H1 (cell line): ENCODE data around the gene CDC42BPB. TPM values are rescaled to one million over a fixed set of nuclear protein-coding genes. Genes with fewer than 3 reads are reported as not detected.

Experiments used
- BRCA1 ChIP-seq: IDR thresholded peaks from 2 replicates; pipeline ENCODE4 v1.6.1; 2012; ENCODE audit warnings: low read depth, low read length, improper control_type of control experiment
- CHD1 ChIP-seq: IDR thresholded peaks from 2 replicates; pipeline ENCODE4 v1.6.1; 2012; ENCODE audit warnings: low read depth, low read length, improper control_type of control experiment
- CHD7 ChIP-seq: fragments of 300-600 bp; sonication (generic); IDR thresholded peaks from 2 replicates; pipeline ENCODE4 v1.7.1; 2012; ENCODE audit warnings: low read length, moderate library complexity, mild to moderate bottlenecking, inconsistent platforms; ENCODE audit not compliant: insufficient replicate concordance
- MAX ChIP-seq: IDR thresholded peaks from 2 replicates; pipeline ENCODE4 v1.6.1; 2012; ENCODE audit warnings: inconsistent platforms
- NRF1 ChIP-seq: IDR thresholded peaks from 2 replicates; pipeline ENCODE4 v1.6.1; 2011; ENCODE audit warnings: mild to moderate bottlenecking, low read depth, low read length, improper control_type of control experiment
- RBBP5 ChIP-seq: IDR thresholded peaks from 2 replicates; pipeline ENCODE4 v1.7.1; 2012; ENCODE audit warnings: low read depth, mild to moderate bottlenecking, inconsistent platforms, low read length, moderate library complexity, borderline replicate concordance
- SIX5 ChIP-seq: IDR thresholded peaks from 2 replicates; pipeline ENCODE4 v1.6.1; 2011; ENCODE audit warnings: mild to moderate bottlenecking, low read depth, low read length
- TAF1 ChIP-seq: IDR thresholded peaks from 2 replicates; pipeline ENCODE4 v1.6.1; 2011; ENCODE audit warnings: mild to moderate bottlenecking, low read depth, low read length
- YY1 ChIP-seq: IDR thresholded peaks from 2 replicates; pipeline ENCODE4 v1.6.1; 2011; ENCODE audit warnings: low read depth, mild to moderate bottlenecking, low read length
- polyA plus RNA-seq, 7 experiments: library from polyadenylated mRNA; depleted of rRNA in 3 of 7; stranded (reverse) in 5 of 7; unstranded in 2 of 7; fragments of >200 nt in 5 of 7; fragments of 200-250 nt in 2 of 7; gene quantifications; 1 replicate in 5 of 7; 2 replicates in 1 of 7; 4 replicates in 1 of 7; pipeline versions ENCODE4 v1.2.1 to v1.2.3, GENCODE V29; 2011 to 2013; ENCODE audit warnings: missing spikeins in 2 of 7, mixed read lengths in 2 of 7
- total RNA-seq: library from RNA; stranded (reverse); fragmentation: NEBNext Ultra II Directional; extraction: Animal tissue kit (Norgen Biotek cat#: 25700); gene quantifications from 2 replicates; pipeline ENCODE4 v1.2.1, GENCODE V29; 2021
- TF ChIP-seq, protein P1 (sequence below): IDR thresholded peaks from 2 replicates; pipeline ENCODE4 v1.6.1; 2012; ENCODE audit warnings: inconsistent platforms

CDC42BPB gene
- total and polyA plus RNA-seq, 2 of the 8 experiments (the other 6 are each of a cell fraction or from before 2014, with no cell fraction given) = 51.2 to 88.2 TPM

DNA sequence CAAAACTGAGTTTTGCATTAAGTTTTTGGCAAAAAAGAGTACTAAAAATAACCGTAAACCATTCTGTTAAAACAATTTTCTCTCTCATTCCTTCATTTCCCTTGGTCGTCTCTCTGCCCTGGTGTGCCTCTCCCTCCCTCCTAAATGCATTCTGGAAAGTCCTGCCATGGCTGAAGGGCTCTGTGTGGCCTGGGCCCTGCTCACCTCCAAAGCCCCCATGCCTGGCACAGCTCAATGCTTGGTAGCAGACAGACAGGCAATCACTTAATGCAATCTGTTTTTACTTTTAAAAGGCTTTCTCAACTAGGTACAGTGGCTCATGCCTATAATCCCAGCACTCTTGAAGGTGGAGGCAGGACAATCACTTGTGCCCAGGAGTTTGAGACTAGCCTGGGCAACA is 47.8 kb downstream of the CDC42BPB start (continued):
- TF ChIP-seq CHD7 (no peak), BRCA1 (no peak), TAF1 (no peak), CHD1 (no peak), SIX5 (no peak), RBBP5 (no peak), NRF1 (no peak), MAX (no peak), YY1 (no peak)
- TF ChIP-seq, protein P1, sequence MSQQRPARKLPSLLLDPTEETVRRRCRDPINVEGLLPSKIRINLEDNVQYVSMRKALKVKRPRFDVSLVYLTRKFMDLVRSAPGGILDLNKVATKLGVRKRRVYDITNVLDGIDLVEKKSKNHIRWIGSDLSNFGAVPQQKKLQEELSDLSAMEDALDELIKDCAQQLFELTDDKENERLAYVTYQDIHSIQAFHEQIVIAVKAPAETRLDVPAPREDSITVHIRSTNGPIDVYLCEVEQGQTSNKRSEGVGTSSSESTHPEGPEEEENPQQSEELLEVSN = no peak
- TF ChIP-seq, all 59 proteins: peak for 0
